Measurements from ENCODE around the gene PMEPA1.

Gene PMEPA1

DNA sequence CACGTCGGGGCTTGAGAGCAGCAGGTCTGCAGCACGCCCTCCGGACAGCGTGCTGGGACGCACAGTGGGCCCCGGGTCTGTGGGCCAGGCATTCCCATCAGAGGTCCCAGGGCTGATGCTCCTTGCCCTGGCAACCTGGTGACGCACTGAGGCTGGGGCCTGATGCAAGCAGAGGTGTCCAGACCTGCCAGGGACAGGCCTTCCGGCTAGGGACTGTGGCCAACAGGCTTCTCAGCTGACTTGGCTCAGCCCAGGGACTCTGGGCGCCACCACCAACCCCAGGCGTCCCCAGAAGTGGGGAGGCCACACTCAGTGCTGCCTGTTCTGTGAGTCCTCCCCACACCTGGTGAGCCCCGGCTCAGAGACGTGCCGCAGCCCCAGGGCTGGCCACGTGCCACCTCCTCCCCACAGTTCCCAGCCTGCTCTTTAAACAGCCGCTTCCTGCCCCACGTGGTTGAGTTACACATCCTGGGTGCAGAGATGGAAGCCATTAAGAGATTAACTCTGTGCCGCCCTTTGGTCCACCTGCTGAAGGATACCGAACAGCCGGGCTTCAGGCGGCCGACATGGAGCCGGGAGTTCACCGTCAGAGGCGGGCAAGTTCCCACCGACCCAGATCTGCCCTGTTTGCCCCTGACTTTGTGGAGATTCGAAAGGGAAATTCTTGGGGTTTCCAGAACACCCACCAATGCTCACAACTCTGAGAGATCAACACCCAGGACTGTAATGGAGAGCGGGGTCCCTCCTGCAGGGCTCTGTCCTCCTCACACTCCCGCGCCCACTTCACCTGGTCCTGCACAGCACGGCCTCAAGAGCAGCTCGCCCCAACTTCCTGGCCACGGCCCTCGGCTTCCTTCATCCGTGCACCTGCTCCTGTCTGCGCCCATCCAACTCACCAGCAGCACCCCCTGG is 52.0 kb downstream of the PMEPA1 start (continued):
- TF ChIP-seq, protein P1, sequence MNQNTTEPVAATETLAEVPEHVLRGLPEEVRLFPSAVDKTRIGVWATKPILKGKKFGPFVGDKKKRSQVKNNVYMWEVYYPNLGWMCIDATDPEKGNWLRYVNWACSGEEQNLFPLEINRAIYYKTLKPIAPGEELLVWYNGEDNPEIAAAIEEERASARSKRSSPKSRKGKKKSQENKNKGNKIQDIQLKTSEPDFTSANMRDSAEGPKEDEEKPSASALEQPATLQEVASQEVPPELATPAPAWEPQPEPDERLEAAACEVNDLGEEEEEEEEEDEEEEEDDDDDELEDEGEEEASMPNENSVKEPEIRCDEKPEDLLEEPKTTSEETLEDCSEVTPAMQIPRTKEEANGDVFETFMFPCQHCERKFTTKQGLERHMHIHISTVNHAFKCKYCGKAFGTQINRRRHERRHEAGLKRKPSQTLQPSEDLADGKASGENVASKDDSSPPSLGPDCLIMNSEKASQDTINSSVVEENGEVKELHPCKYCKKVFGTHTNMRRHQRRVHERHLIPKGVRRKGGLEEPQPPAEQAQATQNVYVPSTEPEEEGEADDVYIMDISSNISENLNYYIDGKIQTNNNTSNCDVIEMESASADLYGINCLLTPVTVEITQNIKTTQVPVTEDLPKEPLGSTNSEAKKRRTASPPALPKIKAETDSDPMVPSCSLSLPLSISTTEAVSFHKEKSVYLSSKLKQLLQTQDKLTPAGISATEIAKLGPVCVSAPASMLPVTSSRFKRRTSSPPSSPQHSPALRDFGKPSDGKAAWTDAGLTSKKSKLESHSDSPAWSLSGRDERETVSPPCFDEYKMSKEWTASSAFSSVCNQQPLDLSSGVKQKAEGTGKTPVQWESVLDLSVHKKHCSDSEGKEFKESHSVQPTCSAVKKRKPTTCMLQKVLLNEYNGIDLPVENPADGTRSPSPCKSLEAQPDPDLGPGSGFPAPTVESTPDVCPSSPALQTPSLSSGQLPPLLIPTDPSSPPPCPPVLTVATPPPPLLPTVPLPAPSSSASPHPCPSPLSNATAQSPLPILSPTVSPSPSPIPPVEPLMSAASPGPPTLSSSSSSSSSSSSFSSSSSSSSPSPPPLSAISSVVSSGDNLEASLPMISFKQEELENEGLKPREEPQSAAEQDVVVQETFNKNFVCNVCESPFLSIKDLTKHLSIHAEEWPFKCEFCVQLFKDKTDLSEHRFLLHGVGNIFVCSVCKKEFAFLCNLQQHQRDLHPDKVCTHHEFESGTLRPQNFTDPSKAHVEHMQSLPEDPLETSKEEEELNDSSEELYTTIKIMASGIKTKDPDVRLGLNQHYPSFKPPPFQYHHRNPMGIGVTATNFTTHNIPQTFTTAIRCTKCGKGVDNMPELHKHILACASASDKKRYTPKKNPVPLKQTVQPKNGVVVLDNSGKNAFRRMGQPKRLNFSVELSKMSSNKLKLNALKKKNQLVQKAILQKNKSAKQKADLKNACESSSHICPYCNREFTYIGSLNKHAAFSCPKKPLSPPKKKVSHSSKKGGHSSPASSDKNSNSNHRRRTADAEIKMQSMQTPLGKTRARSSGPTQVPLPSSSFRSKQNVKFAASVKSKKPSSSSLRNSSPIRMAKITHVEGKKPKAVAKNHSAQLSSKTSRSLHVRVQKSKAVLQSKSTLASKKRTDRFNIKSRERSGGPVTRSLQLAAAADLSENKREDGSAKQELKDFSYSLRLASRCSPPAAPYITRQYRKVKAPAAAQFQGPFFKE (tag by site-specific recombination; IDR thresholded peaks at IDR 0.05; ENCODE audit: borderline replicate concordance): no peak
- TF ChIP-seq SCRT1 (tag by site-specific recombination; IDR thresholded peaks at IDR 0.05; ENCODE audit: borderline replicate concordance) (no peak), BCL11B (tag by site-specific recombination; IDR thresholded peaks at IDR 0.05; ENCODE audit: low read depth) (no peak), KLF9 (tag by site-specific recombination; IDR thresholded peaks at IDR 0.05; ENCODE audit: low read depth) (no peak)

DNA sequence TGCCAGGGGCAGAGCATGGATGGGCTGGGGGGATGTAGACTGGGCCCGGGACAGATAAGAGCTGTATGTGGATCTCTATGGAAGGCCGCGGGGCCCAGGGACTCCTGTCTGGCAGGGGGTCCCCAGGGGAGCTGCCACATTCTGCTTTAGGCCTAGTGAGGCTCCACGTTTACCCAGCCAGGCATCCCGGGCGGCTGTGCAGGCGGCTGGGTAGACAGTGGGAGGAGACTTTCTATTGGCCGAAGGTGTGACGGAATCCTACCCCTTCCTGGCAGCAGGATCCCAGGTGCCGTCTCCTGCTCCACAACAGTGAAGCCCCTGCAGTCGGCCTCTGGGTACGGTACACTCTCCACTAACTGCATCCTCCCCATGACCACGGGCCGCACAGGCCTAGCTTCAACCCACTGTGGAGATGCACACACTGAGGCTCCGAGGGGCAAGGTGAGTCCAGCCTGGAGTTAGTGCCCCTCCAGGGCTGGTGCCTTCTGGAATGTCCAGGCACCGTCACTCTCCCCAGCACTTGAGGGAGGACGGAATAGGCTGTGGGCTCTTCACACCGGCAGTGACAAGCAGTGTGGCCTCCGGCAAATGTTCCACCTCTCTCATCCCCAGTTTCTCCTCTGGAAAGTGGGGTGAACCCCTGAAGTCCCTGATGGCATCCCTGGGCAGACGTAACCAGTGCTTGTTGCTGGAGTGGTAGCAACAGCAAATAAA is 52.8 kb downstream of the PMEPA1 start:
- Histone ChIP-seq H3K4me1 (ENCODE audit: control insufficient read depth, insufficient read depth, low read length) (no peaks in the 10 kb centered on the region), H3K27ac (ENCODE audit: extremely low read depth, low read depth, low read length) (no peak overlapping the region), H3K36me3 (ENCODE audit: control insufficient read depth in 2 of 2, insufficient read depth in 1 of 2, low read length in 2 of 2) (peaks cover 0 to 34% of the 10 kb centered on the region in 2 experiments; a peak in 1 of 3 replicates), H3K9me3 (ENCODE audit: control insufficient read depth, insufficient read depth, low read depth, low read length) (no peaks in the 10 kb centered on the region), H3K4me3 (ENCODE audit: low read depth, low read length) (no peak overlapping the region)
- ChIA-PET CTCF (interaction anchor here (0.6 to 1.7 kb wide), 2 partner anchors 14 to 430 kb away, joined by 3 to 6 read pairs; no protein-coding TSS in a partner anchor), POLR2A (no interaction called here)
- TF ChIP-seq, protein P2, sequence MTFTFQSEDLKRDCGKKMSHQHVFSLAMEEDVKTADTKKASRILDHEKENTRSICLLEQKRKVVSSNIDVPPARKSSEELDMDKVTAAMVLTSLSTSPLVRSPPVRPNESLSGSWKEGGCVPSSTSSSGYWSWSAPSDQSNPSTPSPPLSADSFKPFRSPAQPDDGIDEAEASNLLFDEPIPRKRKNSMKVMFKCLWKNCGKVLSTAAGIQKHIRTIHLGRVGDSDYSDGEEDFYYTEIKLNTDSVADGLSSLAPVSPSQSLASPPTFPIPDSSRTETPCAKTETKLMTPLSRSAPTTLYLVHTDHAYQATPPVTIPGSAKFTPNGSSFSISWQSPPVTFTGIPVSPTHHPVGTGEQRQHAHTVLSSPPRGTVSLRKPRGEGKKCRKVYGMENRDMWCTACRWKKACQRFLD (tag by site-specific recombination; IDR thresholded peaks at IDR 0.05): no peak
- TF ChIP-seq ZFP69B (tag by site-specific recombination; IDR thresholded peaks at IDR 0.05): no peak
- no peak for TF ChIP-seq SP3 (tag by site-specific recombination; IDR thresholded peaks at IDR 0.05)
- TF ChIP-seq ZNF785 (tag by site-specific recombination; IDR thresholded peaks at IDR 0.05): no peak
- no peak for TF ChIP-seq GLI2 (tag by site-specific recombination; IDR thresholded peaks at IDR 0.05; ENCODE audit: borderline replicate concordance, low read depth)

DNA sequence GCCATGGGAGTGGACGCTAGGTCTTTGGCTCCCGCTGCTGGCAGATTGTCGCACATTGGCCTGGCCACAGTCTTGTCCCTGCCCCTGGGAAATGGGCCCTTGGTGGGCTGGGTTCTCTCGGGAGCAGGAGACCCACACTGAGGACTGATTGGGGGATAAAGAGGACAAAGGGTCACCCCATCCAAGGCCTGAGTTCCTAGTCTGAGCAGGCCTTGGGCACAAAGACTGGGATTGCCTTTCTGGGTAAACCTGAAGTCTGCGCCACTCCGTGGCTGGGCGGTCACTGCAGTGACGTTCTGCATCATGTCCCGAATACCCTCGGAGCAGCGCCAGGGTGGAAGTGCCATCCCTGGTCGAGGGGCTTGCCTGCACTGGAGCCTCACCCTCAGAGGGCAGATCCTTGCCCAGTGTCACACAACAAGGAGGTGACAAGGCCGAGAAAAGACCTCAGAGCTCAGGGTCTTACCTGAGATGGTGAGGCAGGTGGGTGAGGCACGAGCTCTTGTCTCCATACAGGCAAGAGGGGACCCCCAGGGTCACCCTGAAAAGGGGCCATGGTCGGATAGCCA is 53.5 kb downstream of the PMEPA1 start:
- CTCF ChIA-PET: interaction anchor here (1.7 kb wide), 1 partner anchor 431 kb away, joined by 6 read pairs; no protein-coding TSS in a partner anchor
- no peak overlapping the region for H3K27ac ChIP-seq (ENCODE audit: extremely low read depth, low read depth, low read length)
- POLR2A ChIA-PET: no interaction called here
- H3K4me3 ChIP-seq (ENCODE audit: low read depth, low read length): no peak overlapping the region
- no peaks in the 10 kb centered on the region for H3K9me3 ChIP-seq (ENCODE audit: control insufficient read depth, insufficient read depth, low read depth, low read length)
- H3K36me3 ChIP-seq (ENCODE audit: control insufficient read depth in 2 of 2, insufficient read depth in 1 of 2, low read length in 2 of 2): peaks cover 0 to 37% of the 10 kb centered on the region in 2 experiments; a peak in 1 of 3 replicates
- H3K4me1 ChIP-seq (ENCODE audit: control insufficient read depth, insufficient read depth, low read length): no peaks in the 10 kb centered on the region
- TF ChIP-seq ZNF175 (tag by site-specific recombination; IDR thresholded peaks at IDR 0.05) (no peak), ZNF394 (tag by site-specific recombination; IDR thresholded peaks at IDR 0.05; ENCODE audit: borderline replicate concordance) (no peak), ZBTB48 (tag by site-specific recombination; IDR thresholded peaks at IDR 0.05) (no peak), ZNF791 (tag by site-specific recombination; IDR thresholded peaks at IDR 0.05) (no peak), ZFP41 (tag by site-specific recombination; IDR thresholded peaks at IDR 0.05; ENCODE audit: borderline replicate concordance) (no peak), GLI2 (tag by site-specific recombination; IDR thresholded peaks at IDR 0.05; ENCODE audit: borderline replicate concordance, low read depth) (no peak), ZNF266 (tag by site-specific recombination; IDR thresholded peaks at IDR 0.05; ENCODE audit: low read depth) (no peak), ZNF341 (tag by site-specific recombination; IDR thresholded peaks at IDR 0.05; ENCODE audit: low read depth) (no peak)
- TF ChIP-seq, protein P3, sequence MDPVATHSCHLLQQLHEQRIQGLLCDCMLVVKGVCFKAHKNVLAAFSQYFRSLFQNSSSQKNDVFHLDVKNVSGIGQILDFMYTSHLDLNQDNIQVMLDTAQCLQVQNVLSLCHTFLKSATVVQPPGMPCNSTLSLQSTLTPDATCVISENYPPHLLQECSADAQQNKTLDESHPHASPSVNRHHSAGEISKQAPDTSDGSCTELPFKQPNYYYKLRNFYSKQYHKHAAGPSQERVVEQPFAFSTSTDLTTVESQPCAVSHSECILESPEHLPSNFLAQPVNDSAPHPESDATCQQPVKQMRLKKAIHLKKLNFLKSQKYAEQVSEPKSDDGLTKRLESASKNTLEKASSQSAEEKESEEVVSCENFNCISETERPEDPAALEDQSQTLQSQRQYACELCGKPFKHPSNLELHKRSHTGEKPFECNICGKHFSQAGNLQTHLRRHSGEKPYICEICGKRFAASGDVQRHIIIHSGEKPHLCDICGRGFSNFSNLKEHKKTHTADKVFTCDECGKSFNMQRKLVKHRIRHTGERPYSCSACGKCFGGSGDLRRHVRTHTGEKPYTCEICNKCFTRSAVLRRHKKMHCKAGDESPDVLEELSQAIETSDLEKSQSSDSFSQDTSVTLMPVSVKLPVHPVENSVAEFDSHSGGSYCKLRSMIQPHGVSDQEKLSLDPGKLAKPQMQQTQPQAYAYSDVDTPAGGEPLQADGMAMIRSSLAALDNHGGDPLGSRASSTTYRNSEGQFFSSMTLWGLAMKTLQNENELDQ (tag by site-specific recombination; IDR thresholded peaks at IDR 0.05; ENCODE audit: low read depth): no peak
- TF ChIP-seq, protein P4, sequence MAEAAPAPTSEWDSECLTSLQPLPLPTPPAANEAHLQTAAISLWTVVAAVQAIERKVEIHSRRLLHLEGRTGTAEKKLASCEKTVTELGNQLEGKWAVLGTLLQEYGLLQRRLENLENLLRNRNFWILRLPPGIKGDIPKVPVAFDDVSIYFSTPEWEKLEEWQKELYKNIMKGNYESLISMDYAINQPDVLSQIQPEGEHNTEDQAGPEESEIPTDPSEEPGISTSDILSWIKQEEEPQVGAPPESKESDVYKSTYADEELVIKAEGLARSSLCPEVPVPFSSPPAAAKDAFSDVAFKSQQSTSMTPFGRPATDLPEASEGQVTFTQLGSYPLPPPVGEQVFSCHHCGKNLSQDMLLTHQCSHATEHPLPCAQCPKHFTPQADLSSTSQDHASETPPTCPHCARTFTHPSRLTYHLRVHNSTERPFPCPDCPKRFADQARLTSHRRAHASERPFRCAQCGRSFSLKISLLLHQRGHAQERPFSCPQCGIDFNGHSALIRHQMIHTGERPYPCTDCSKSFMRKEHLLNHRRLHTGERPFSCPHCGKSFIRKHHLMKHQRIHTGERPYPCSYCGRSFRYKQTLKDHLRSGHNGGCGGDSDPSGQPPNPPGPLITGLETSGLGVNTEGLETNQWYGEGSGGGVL (tag by site-specific recombination; IDR thresholded peaks at IDR 0.05): no peak
